Loucy (cell line): ENCODE measurements around the gene CACNB1.

Experiments
- CTCF ChIP-seq: fragments of 200-600 bp; sonication (generic); conservative IDR thresholded peaks from 2 replicates; pipeline ENCODE4 v1.5.1; 2014; ENCODE audit warnings: mild to moderate bottlenecking, antibody characterized with exemption, low read length
- EZH2phosphoT487 ChIP-seq: fragments of 200-600 bp; IDR thresholded peaks from 2 replicates; pipeline ENCODE4 v1.6.1; 2018; ENCODE audit warnings: antibody characterized with exemption, mild to moderate bottlenecking, moderate library complexity, borderline replicate concordance

GRCh38 chr17:39237586-39237985 lies 40.1 kb upstream of the CACNB1 start:
- TF ChIP-seq CTCF (no peak), EZH2phosphoT487 (no peak)
